Endodermal cell (in vitro differentiated cells): ENCODE results near the gene GNAQ. TPM values are rescaled to one million over a fixed set of nuclear protein-coding genes. Genes with fewer than 3 reads are reported as not detected.

Experiments
- DNase-seq: peaks from one replicate; pipeline ENCODE4 v3.0.0-alpha.2; 2017
- H3K27ac ChIP-seq: 2 replicates; pipeline ENCODE4 v1.5.1; 2013; ENCODE audit warnings: mild to moderate bottlenecking, low read depth, low read length, moderate library complexity
- H3K27me3 ChIP-seq: 2 replicates; pipeline ENCODE4 v1.6.1; 2013; ENCODE audit warnings: mild to moderate bottlenecking, low read length, moderate library complexity; ENCODE audit not compliant: insufficient read depth, control insufficient read depth, poor library complexity, severe bottlenecking
- H3K36me3 ChIP-seq: 2 replicates; pipeline ENCODE4 v1.7.0; 2013; ENCODE audit warnings: mild to moderate bottlenecking, low read length, moderate library complexity; ENCODE audit not compliant: control insufficient read depth, insufficient read depth
- H3K4me1 ChIP-seq: one replicate; pipeline ENCODE4 v1.7.0; 2013; ENCODE audit warnings: low read length; ENCODE audit not compliant: control insufficient read depth, insufficient read depth
- H3K4me3 ChIP-seq: 2 replicates; pipeline ENCODE4 v1.5.1; 2013; ENCODE audit warnings: mild to moderate bottlenecking, low read length, moderate library complexity
- H3K9ac ChIP-seq: 2 replicates; pipeline ENCODE4 v1.6.1; 2013; ENCODE audit warnings: mild to moderate bottlenecking, low read length, moderate library complexity; ENCODE audit not compliant: poor library complexity, severe bottlenecking; ENCODE audit errors: extremely low read depth
- H3K9me3 ChIP-seq: 2 replicates; pipeline ENCODE4 v1.6.1; 2013; ENCODE audit warnings: mild to moderate bottlenecking, low read length, moderate library complexity; ENCODE audit not compliant: control insufficient read depth
- H3K27ac Mint-ChIP-seq: 2 replicates; pipeline ENCODE4 v1.8.0; 2020; ENCODE audit warnings: mixed read lengths
- H3K27me3 Mint-ChIP-seq: 2 replicates; pipeline ENCODE4 v1.8.0; 2021; ENCODE audit warnings: mild to moderate bottlenecking, mixed read lengths; ENCODE audit not compliant: insufficient read depth
- H3K36me3 Mint-ChIP-seq: 2 replicates; pipeline ENCODE4 v1.8.0; 2020; ENCODE audit warnings: low read depth, mixed read lengths
- H3K4me1 Mint-ChIP-seq: 2 replicates; pipeline ENCODE4 v1.8.0; 2020; ENCODE audit warnings: mixed read lengths
- H3K4me3 Mint-ChIP-seq: 2 replicates; pipeline ENCODE4 v1.8.0; 2020; ENCODE audit warnings: mild to moderate bottlenecking, moderate library complexity, mixed read lengths
- H3K9me3 Mint-ChIP-seq: 2 replicates; pipeline ENCODE4 v1.8.0; 2020; ENCODE audit warnings: mild to moderate bottlenecking, mixed read lengths
- CTCF ChIP-seq: fragments of 200-600 bp; sonication (generic); conservative IDR thresholded peaks from 2 replicates; pipeline ENCODE4 v1.5.0; 2021; ENCODE audit warnings: antibody characterized with exemption, mild to moderate bottlenecking
- WGBS, 2 experiments: methylation state at CpG; one replicate each; pipeline versions ENCODE4 v1.1.5 to v1.1.7; 2013; ENCODE audit warnings: missing lambda C conversion rate in 2 of 2, mixed read lengths in 1 of 2; ENCODE audit not compliant: insufficient coverage in 1 of 2, insufficient read length in 1 of 2; 5-methylcytosine and 5-hydroxymethylcytosine counted together
- total RNA-seq, 2 donors: library from RNA; stranded (reverse); fragmentation: NEBNext Ultra II Directional in 1 of 2; extraction: Animal tissue kit (Norgen Biotek cat#: 25700) in 1 of 2; gene quantifications; 2 replicates in 1 of 2; 3 replicates in 1 of 2; pipeline ENCODE4 v1.2.1, GENCODE V29; 2021

Gene GNAQ
- total RNA-seq, 2 donors from 2014 or later = 46.0 to 57.6 TPM

GRCh38 chr9:78049484-78049883 is 17.9 kb upstream of the GNAQ start:
- H3K27me3 ChIP-seq = no peaks in the 10 kb centered on the region
- no peak overlapping the region for H3K27ac ChIP-seq
- DNase-seq = no peak
- H3K9me3 Mint-ChIP-seq = peaks cover 3% of the 10 kb centered on the region
- H3K9me3 ChIP-seq = no peaks in the 10 kb centered on the region
- H3K4me1 ChIP-seq = no peaks in the 10 kb centered on the region
- H3K4me1 Mint-ChIP-seq = no peaks in the 10 kb centered on the region
- no peaks in the 10 kb centered on the region for H3K27me3 Mint-ChIP-seq
- H3K4me3 Mint-ChIP-seq = no peak overlapping the region
- no peaks in the 10 kb centered on the region for H3K36me3 Mint-ChIP-seq
- no peak overlapping the region for H3K9ac ChIP-seq
- no peaks in the 10 kb centered on the region for H3K36me3 ChIP-seq
- WGBS, 2 experiments = 85 to 100% methylated on average over 2 to 3 of the region's 3 CpGs
- no peak overlapping the region for H3K27ac Mint-ChIP-seq
- TF ChIP-seq CTCF = no peak
- no peak overlapping the region for H3K4me3 ChIP-seq

GRCh38 chr9:78047106-78047505 is 15.5 kb upstream of the GNAQ start:
- Histone ChIP-seq H3K27me3 (no peaks in the 10 kb centered on the region), H3K4me3 (no peak overlapping the region), H3K9me3 (no peaks in the 10 kb centered on the region), H3K36me3 (no peaks in the 10 kb centered on the region), H3K9ac (no peak overlapping the region), H3K27ac (no peak overlapping the region), H3K4me1 (no peaks in the 10 kb centered on the region)
- H3K4me3 Mint-ChIP-seq = no peak overlapping the region
- no peaks in the 10 kb centered on the region for H3K27me3 Mint-ChIP-seq
- H3K4me1 Mint-ChIP-seq = no peaks in the 10 kb centered on the region
- H3K36me3 Mint-ChIP-seq = no peaks in the 10 kb centered on the region
- no peaks in the 10 kb centered on the region for H3K9me3 Mint-ChIP-seq
- no peak for TF ChIP-seq CTCF
- 89% methylated on average over 1 of the region's 4 CpGs; no CpG with 5 or more reads in 1 of the 2 experiments for WGBS, 2 experiments
- DNase-seq = no peak
- H3K27ac Mint-ChIP-seq = no peak overlapping the region

GRCh38 chr9:78046112-78046511 is 14.5 kb upstream of the GNAQ start:
- DNase-seq = no peak
- H3K27ac Mint-ChIP-seq = no peak overlapping the region

More at GRCh38 chr9:78046112-78046511, 14.5 kb upstream of the GNAQ start:
- Mint-ChIP-seq H3K9me3 (no peaks in the 10 kb centered on the region), H3K27me3 (no peaks in the 10 kb centered on the region), H3K4me1 (no peaks in the 10 kb centered on the region), H3K36me3 (no peaks in the 10 kb centered on the region), H3K4me3 (no peak overlapping the region)
- no peaks in the 10 kb centered on the region for H3K27me3 ChIP-seq
- H3K27ac ChIP-seq = no peak overlapping the region
- no peaks in the 10 kb centered on the region for H3K4me1 ChIP-seq
- no peak for TF ChIP-seq CTCF
- no peaks in the 10 kb centered on the region for H3K9me3 ChIP-seq
- no peak overlapping the region for H3K9ac ChIP-seq
- H3K36me3 ChIP-seq = no peaks in the 10 kb centered on the region
- H3K4me3 ChIP-seq = no peak overlapping the region
